Vagina (tissue), 2 donors: ENCODE results near the gene GRK1.

Source experiments
- CTCF ChIP-seq, 3 experiments: fragments of 450-650 bp in 2 of 3; fragments of 200-600 bp in 1 of 3; sonication (generic) in 1 of 3; IDR thresholded peaks; one replicate each; pipeline ENCODE4 v1.5.1; 2017 to 2019; ENCODE audit warnings: antibody characterized with exemption in 3 of 3, mild to moderate bottlenecking in 2 of 3, moderate library complexity in 2 of 3
- POLR2A ChIP-seq, 2 donors: fragments of 450-650 bp; IDR thresholded peaks; one replicate each; pipeline ENCODE4 v1.6.1; 2017; ENCODE audit warnings: antibody characterized with exemption in 2 of 2, mild to moderate bottlenecking in 2 of 2, moderate library complexity in 2 of 2
- POLR2AphosphoS5 ChIP-seq, 2 donors: sonication (generic); formaldehyde crosslinking; IDR thresholded peaks; one replicate each; pipeline ENCODE4 v1.9.0; 2017; ENCODE audit warnings: antibody characterized with exemption in 2 of 2, mild to moderate bottlenecking in 2 of 2, low read depth in 1 of 2; ENCODE audit not compliant: insufficient read depth in 1 of 2

DNA sequence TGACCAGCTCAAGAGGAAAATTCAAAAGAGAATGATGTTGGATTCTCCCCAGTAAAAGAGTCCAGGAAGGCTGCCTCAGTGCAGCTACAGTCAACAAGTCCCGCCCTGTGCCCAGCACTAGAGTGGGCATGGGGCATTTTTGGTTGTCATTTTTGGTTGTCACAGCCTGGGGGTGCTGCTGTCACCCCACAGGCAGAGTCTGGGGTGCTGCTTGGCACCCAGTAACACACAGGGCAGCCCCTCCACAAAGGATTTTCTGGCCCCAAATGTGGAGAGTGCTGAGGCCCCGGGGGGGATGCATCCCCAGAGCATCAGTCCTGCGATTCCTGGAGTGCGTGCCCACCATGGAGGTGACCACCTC lies 63.8 kb downstream of the GRK1 start:
- no peak for TF ChIP-seq CTCF (IDR thresholded peaks at IDR 0.05)
- TF ChIP-seq POLR2A (IDR thresholded peaks at IDR 0.05) = no peak
- no peak for TF ChIP-seq POLR2AphosphoS5 (IDR thresholded peaks at IDR 0.05; ENCODE audit: insufficient read depth in 1 of 2, low read depth in 1 of 2)
